ENCODE data around the gene ARFGAP3. TPM values are rescaled to one million over a fixed set of nuclear protein-coding genes. Genes with fewer than 3 reads are reported as not detected.
A peak's percentile ranks its signal among the peaks of the same experiment; 100 is the strongest.

Gene ARFGAP3
- total and polyA plus RNA-seq, 11 donors = 13.3 to 34.0 (median 25.1) TPM

DNA sequence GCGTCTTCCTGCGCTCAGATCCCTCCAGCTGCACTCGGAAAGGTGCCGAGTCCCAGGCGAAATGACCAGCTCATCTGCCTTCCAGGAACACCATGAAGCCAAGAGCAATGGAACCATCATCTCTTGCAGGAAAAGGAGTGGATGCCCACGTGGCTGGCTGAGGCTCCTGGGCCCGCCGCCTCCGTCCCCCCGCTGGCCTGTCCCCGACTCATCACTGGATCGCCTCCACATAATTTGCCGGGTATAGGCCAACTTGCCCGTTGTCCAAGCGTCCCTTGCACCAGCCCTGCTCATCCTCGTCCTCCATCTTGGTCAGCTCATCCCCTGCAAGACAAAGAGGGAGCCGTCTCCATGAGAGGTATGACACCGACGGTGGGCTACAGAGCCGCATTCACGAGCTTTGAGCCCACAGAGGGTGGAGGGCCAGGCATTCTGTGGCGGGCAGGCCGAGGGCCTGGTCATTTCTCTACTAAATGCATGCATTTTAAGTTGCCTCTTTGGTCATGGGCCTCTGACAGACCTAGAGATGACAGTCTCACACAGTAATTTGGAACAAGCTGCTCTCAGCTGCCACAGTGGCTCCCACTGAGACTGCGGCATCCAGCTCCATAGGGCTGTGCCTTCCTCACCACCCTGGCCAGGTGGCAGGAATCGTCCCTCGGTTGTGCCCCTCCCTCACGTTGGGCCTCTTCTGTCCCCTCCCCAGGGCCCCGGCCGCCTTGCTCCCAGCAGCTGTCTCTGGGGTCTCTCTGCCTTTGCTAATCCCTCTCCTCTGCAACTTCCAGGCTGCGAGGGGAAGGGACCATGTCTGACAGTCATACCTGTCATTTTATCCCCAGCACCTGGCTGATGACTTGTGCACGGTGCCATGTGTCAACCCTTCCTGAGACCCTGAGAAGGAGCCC lies 14.3 kb upstream of the ARFGAP3 start:
- DNase-seq = no peak
- intact Hi-C loops (cut with DNase I) = loop anchor here in 3 of 10 donors (5.0 to 10.0 kb wide), 4 partner anchors 93 to 213 kb away; partner anchors contain the start of genes PACSIN2 (in 1 of the 3) and TTLL1 (in 1 of the 3)
- no peak overlapping the region for H3K27ac ChIP-seq

DNA sequence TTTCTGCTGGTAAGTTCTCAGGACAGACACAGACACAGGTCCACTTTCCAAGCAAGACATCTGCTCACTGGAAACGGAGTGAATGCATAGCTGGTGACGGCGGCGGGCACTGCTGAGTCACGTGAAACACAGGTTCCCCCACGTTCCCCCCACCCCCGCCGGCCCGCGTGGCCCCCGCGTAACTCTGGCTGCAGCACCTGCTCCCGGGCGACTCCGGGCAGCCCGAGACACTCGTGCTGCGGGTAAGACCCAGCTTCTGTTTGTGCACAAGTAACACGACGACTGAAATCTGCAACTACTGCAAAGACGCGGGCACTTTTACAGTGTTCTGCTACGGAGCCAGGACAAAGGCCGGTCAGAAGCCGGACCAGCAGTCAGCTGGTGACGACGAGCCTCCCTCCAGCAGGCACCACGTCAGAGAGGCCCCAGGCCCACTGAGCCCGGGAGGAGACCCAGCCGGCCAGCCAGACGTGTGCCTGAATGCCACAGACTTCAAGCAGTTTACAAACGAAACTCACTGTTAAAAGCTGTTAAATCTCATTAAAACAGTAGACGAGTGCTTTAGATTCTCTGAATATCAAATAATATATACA lies 12.9 kb upstream of the ARFGAP3 start:
- no peaks in the 10 kb centered on the region for H3K9me3 ChIP-seq
- ATAC-seq = no peak
- H3K4me3 ChIP-seq = no peak overlapping the region
- WGBS, 4 donors = 86 to 88% (median 88%) methylated on average over 31 to 33 of the region's 33 CpGs
- H3K36me3 ChIP-seq = peaks cover 0 to 63% (median 48%) of the 10 kb centered on the region in 9 donors
- intact Hi-C loops (cut with DNase I) = loop anchor here (2.0 to 10.0 kb wide), 12 partner anchors 32 to 225 kb away; partner anchors contain the start of genes TTLL1 (in 2 of the 10) and PACSIN2 (in 1 of the 10)
- no peak overlapping the region for H3K27ac ChIP-seq
- peaks cover 0 to 22% (median 12%) of the 10 kb centered on the region in 12 donors for H3K4me1 ChIP-seq
- no peak for DNase-seq
- no peak for TF ChIP-seq POLR2A (IDR thresholded peaks at IDR 0.05)
- TF ChIP-seq, protein P1, sequence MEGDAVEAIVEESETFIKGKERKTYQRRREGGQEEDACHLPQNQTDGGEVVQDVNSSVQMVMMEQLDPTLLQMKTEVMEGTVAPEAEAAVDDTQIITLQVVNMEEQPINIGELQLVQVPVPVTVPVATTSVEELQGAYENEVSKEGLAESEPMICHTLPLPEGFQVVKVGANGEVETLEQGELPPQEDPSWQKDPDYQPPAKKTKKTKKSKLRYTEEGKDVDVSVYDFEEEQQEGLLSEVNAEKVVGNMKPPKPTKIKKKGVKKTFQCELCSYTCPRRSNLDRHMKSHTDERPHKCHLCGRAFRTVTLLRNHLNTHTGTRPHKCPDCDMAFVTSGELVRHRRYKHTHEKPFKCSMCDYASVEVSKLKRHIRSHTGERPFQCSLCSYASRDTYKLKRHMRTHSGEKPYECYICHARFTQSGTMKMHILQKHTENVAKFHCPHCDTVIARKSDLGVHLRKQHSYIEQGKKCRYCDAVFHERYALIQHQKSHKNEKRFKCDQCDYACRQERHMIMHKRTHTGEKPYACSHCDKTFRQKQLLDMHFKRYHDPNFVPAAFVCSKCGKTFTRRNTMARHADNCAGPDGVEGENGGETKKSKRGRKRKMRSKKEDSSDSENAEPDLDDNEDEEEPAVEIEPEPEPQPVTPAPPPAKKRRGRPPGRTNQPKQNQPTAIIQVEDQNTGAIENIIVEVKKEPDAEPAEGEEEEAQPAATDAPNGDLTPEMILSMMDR (IDR thresholded peaks at IDR 0.05) = no peak
- H3K27me3 ChIP-seq = no peaks in the 10 kb centered on the region

More for the DNA sequence above, 14.3 kb upstream of the ARFGAP3 start:
- peaks cover 0 to 77% (median 63%) of the 10 kb centered on the region in 9 donors for H3K36me3 ChIP-seq
- ATAC-seq = no peak
- no peaks in the 10 kb centered on the region for H3K27me3 ChIP-seq
- H3K4me1 ChIP-seq = peaks cover 0 to 22% (median 12%) of the 10 kb centered on the region in 12 donors
- TF ChIP-seq, protein P1 (IDR thresholded peaks at IDR 0.05) = no peak
- TF ChIP-seq POLR2A (IDR thresholded peaks at IDR 0.05) = no peak
- WGBS, 4 donors = 90 to 94% (median 92%) methylated on average over 29 to 31 of the region's 31 CpGs
- H3K9me3 ChIP-seq = no peaks in the 10 kb centered on the region
- H3K4me3 ChIP-seq = no peak overlapping the region

DNA sequence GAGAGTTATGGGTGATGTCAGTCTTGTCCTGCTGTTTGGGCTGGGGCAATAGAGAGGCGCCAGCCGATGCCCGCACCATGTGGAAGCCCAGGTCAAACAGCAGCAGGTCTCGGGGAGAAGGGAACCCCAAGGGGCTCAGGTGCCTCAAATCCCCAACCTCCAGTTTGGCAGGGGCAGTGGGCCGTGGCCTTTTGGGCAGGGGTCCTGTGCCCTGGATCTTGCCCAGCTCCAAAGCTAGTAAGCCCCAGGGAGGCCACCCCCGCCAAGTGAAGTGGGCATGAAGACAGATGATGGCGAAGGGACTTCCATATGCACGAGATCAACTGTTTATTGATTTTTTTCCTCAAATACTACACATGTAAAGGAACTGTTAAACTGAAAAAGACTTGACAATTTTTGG lies 12.4 kb upstream of the ARFGAP3 start:
- intact Hi-C loops (cut with DNase I) = loop anchor here (2.0 to 10.0 kb wide), 11 partner anchors 33 to 225 kb away; partner anchors contain the start of gene TTLL1 (in 1 of the 10)

More for the DNA sequence above, 12.4 kb upstream of the ARFGAP3 start:
- Histone ChIP-seq H3K9me3 (no peaks in the 10 kb centered on the region), H3K4me3 (no peak overlapping the region), H3K27me3 (no peaks in the 10 kb centered on the region), H3K36me3 (peaks cover 0 to 58% (median 45%) of the 10 kb centered on the region in 9 donors), H3K27ac (peak overlapping the region in 6 of 12 donors; percentile 35 to 80 (median 66)), H3K4me1 (peaks cover 0 to 22% (median 12%) of the 10 kb centered on the region in 12 donors)
- ATAC-seq (no peak), DNase-seq (no peak)
- TF ChIP-seq, protein P1 (IDR thresholded peaks at IDR 0.05) = no peak
- no peak for TF ChIP-seq POLR2A (IDR thresholded peaks at IDR 0.05)
- WGBS, 4 donors = 88 to 94% (median 92%) methylated on average over 8 of the region's 8 CpGs

All from heart left ventricle (tissue), 16 donors.